Fibroblast of the aortic adventitia (primary cell): ENCODE data around the gene CPT1B. TPM values are rescaled to one million over a fixed set of nuclear protein-coding genes. Genes with fewer than 3 reads are reported as not detected.
"Not testable (repeated sequence)": the region's sequence is repeated elsewhere in the genome, so short reads cannot be mapped to it uniquely, and the experiment has no call there.

Experiments
- DNase-seq: peaks from one replicate; pipeline ENCODE4 v3.0.0-alpha.2; 2010; ENCODE audit warnings: low read depth
- H3K4me3 ChIP-seq: 2 replicates; pipeline ENCODE4 v1.5.1; 2011; ENCODE audit warnings: low read depth, mild to moderate bottlenecking, control low read depth, low read length, moderate library complexity
- total RNA-seq: library from RNA; depleted of rRNA; stranded (reverse); fragments of >200 nt; gene quantifications from 2 replicates; pipeline ENCODE4 v1.2.3, GENCODE V29; 2012; ENCODE audit warnings: low replicate concordance
- TF ChIP-seq, protein P1 (sequence below): IDR thresholded peaks from 2 replicates; pipeline ENCODE4 v1.5.1; 2011; ENCODE audit warnings: mild to moderate bottlenecking, low read length, control low read depth, inconsistent platforms; ENCODE audit not compliant: insufficient read depth

The CPT1B gene
- total RNA-seq, 1 donor = 1.1 TPM

DNA sequence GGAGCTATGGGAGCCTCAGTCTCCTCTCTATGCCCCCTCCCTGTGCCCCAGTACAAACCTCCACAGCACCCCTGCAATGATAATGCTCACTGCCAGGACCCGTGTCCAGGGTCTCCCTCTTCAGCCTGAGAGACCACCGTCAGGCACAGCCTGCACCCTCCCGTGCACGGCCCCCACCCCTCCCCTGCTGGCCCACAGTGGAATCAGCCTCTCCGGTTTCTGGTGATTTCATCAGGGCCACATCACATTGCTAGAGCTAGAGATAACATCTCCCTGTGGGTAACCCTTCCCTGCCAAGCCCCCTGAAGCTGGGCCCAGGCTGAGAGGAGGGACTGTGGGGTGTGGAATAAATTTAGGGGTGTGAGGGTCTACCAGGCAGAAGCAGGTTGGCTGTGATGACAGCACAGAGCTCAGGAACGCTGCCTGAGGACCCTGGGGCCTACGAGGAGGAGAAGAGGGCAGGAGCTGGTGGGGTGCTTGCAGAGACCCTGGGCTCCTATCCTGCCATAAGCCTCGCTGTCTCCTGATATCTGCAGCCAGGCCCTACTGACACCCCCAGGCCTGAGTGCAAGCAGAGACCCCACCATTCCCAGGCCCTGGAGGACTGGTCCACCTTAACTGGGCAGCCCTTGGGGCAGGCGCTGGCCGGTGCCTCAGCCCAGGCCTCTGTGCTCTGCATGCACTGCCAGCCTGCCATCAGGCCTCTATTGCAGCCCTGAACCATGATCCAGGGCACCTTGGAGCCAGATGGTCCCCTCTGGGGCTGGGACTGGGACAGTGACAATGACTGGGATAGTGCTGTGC lies 32.5 kb downstream of the CPT1B start, which contains the start of gene KLHDC7B:
KLHDC7B (plus strand) TSS at position 378 of the 804 bp plus-strand sequence; CDS start at position 723, 345 bp downstream.
- DNase-seq = peak; percentile 82
- TF ChIP-seq, protein P1, sequence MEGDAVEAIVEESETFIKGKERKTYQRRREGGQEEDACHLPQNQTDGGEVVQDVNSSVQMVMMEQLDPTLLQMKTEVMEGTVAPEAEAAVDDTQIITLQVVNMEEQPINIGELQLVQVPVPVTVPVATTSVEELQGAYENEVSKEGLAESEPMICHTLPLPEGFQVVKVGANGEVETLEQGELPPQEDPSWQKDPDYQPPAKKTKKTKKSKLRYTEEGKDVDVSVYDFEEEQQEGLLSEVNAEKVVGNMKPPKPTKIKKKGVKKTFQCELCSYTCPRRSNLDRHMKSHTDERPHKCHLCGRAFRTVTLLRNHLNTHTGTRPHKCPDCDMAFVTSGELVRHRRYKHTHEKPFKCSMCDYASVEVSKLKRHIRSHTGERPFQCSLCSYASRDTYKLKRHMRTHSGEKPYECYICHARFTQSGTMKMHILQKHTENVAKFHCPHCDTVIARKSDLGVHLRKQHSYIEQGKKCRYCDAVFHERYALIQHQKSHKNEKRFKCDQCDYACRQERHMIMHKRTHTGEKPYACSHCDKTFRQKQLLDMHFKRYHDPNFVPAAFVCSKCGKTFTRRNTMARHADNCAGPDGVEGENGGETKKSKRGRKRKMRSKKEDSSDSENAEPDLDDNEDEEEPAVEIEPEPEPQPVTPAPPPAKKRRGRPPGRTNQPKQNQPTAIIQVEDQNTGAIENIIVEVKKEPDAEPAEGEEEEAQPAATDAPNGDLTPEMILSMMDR = peak; percentile 59
- H3K4me3 ChIP-seq = peak within 1 kb of the TSS; percentile 54

DNA sequence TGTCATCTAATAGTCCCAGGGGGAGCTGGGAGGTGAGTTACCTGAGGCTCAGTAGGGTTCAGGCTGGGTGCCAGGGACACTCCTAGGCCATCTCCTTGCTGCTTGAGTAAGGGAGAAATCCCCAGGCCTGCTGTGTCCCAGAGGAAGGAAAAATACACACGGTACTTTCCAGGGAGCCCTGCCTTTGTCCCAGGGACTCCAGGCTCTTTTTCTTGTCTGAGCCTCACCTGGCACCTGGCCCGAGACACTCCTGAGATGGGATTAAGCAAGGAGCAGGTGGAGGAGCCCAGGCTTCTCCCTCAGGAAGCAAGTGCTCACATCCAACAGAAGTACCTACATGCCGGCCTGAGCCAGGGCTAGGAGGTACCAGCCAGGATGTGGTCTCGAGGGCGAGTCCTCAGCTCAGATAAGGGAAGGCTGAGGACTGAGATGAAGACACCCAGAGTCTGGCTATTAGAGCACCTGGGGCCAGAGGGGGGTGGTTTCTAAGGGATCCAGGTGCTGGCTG lies 33.4 kb downstream of the CPT1B start:
- H3K4me3 ChIP-seq = no peak overlapping the region
- TF ChIP-seq, protein P1 = no peak
- DNase-seq = no peak

DNA sequence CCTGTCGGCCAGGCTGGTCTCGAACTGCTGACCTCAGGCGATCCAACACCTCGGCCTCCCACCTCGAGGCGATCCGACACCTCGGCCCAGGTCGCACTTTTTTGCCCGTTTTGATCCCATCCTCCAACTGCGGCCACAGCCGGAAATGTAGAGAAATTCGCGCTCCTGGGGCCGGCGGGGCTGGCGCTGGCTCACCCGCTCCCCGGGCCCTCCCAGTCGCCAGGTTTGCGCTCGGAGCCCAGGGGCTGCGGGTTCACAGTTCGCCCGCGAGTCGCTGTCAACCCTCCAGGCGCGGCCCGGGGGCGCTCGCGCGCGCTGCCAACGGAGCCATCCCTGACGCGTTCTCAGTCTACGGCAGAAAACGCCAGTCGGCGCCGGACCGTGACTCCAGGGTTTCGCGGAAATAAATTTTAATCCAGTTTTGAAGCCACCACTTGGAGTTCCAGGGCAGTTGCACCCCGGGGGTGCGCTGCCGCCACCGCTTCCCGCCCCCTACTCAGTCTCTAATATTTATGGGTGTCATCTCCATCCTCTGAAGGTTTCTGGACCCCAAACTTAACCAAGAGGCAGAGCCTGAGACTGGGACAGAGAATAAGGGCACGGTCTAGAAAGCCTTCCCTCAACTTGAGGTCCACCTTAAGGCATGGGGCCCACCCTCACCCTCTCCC lies 34.0 kb downstream of the CPT1B start:
- TF ChIP-seq, protein P1 = peak; percentile 47
- peak; percentile 53 for DNase-seq
- peak overlapping the region; percentile 5 for H3K4me3 ChIP-seq

DNA sequence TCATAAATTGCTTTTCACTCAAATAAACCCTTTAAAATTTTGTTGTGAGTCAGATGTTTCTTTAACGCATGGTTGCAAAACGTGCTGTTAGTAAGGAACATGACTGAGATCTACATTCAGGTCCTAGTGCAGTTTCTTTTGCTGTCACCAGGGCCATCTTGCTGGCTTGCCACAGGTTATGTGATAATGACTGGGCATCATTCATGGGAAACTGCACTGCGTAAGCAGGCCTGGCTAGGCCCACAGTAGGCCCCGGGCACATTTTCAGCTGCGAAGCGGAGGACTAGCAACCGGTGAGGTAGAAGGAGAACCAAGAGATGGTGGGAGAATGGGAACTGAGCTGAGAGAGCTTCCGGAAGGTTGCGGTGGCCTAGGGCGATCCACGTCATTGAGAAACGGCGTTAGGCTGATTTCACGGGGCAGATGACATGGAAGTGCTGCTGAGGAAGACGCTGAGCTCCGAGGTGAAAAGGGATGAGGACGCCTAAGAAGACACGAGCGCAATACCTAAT lies 35.8 kb downstream of the CPT1B start:
- TF ChIP-seq, protein P1 = peak; percentile 5
- no peak overlapping the region for H3K4me3 ChIP-seq
- no peak for DNase-seq

DNA sequence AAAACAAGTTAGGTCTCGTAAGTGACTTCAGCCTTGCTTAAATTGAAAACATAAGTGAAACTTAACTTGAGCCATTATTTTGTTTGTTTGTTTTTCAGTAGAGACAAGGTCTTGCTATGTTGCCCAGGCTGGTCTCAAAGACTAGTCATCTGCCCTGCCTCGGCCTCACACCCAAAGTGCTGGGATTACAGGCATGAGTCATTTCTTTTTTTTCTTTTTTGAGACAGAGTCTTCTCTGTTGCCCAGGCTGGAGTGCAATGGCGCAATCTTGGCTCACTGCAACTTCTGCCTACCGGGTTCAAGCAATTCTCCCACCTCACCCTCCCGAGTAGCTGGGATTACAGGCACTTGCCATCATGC lies 36.6 kb downstream of the CPT1B start:
- peak; percentile 88 for DNase-seq
- not testable (repeated sequence) for H3K4me3 ChIP-seq

DNA sequence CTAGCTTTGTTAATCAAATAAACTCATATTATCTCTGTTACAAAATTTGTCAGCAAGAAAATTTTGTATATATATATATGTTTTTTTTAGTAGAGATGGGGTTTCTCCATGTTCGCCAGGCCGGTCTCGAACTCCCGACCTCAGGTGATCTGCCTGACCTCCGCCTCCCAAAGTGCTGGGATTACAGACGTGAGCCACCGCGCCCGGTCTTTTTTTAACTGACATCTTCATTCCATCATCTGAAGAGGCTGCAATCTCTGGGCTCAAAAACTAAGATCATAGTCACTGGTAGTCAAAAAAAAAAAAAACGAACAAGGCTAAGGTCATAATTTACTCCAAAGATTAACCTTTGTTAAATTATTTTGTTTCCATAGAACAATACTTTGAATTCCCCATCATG lies 37.8 kb downstream of the CPT1B start:
- no peak overlapping the region for H3K4me3 ChIP-seq
- TF ChIP-seq, protein P1 = no peak
- no peak for DNase-seq

DNA sequence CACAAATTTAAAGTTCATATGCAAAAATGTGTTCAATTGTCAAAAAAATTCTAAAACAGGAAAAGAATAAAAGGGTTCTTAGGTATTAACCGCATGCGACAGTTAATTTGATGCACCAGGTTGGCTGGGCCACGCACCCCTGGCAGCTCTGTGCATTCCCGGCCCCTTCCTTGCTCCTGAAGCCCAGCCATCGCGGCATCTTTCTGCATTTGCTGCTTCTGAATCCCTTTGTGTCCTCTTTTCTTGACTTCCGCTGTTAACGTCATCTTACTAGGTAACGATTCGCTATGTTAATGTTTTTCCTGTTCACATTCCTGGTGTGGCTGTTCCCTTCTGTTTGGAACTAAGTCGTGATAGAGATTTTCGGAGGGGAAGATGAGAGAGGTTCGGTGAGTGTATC lies 40.5 kb downstream of the CPT1B start:
- TF ChIP-seq, protein P1 = no peak
- no peak overlapping the region for H3K4me3 ChIP-seq
- DNase-seq = no peak
